Fibroblast of lung (primary cell): ENCODE results near the gene KATNAL1.

ENCODE experiments used
- CTCF ChIP-seq, 2 donors: IDR thresholded peaks in 1 of 2; conservative IDR thresholded peaks in 1 of 2; 1 replicate in 1 of 2; 2 replicates in 1 of 2; pipeline ENCODE4 v1.5.1; 2011 to 2012; ENCODE audit warnings: low read length in 2 of 2, control low read depth in 1 of 2, inconsistent platforms in 1 of 2, low read depth in 1 of 2, mild to moderate bottlenecking in 1 of 2
- EZH2 ChIP-seq: IDR thresholded peaks from 2 replicates; pipeline ENCODE4 v1.5.1; 2012; ENCODE audit warnings: low read length, control low read depth, mild to moderate bottlenecking; ENCODE audit errors: missing control alignments

GRCh38 chr13:30224732-30225131 is 82.6 kb downstream of the KATNAL1 start:
- TF ChIP-seq EZH2, result no peak
- no peak for TF ChIP-seq CTCF (conservative IDR thresholded peaks at IDR 0.05 in 1 of 2, IDR thresholded peaks at IDR 0.05 in 1 of 2; ENCODE audit: low read depth in 1 of 2, low read length in 2 of 2)
